HFF-Myc (cell line): ENCODE results near the gene PTPRM.

Experiments
- DNase-seq: peaks from one replicate; pipeline ENCODE4 v3.0.0-alpha.2; 2011; ENCODE audit warnings: low read depth; ENCODE audit errors: extremely low read depth
- H3K4me3 ChIP-seq: replicated peaks from 2 replicates; pipeline ENCODE4 v1.5.1; 2011; ENCODE audit warnings: low read depth, mild to moderate bottlenecking, control low read depth, low read length
- TF ChIP-seq, protein P1 (sequence below): IDR thresholded peaks from 2 replicates; pipeline ENCODE4 v1.5.1; 2012; ENCODE audit warnings: mild to moderate bottlenecking, low read depth, low read length, control low read depth; ENCODE audit errors: missing control alignments

The PTPRM gene

DNA sequence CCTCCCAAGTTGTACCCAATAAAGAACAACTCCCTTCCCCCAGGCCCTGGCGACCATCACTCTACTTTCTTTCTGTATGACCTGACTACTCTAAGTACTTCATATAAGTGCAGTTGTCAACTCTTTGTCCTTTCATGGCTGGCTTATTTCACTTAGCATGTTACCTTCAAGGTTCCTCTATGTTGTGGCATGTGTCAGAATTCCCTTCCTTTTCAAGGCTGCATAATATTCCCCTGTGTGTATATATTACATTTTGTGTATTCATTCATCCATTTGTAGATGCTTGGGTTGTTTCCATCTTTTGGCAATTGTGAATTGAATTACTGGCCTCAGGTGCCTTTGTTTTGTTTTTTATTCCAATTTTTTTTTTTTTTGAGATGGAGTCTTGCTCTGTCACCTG lies 860.2 kb downstream of the PTPRM start:
- DNase-seq = no peak
- TF ChIP-seq, protein P1, sequence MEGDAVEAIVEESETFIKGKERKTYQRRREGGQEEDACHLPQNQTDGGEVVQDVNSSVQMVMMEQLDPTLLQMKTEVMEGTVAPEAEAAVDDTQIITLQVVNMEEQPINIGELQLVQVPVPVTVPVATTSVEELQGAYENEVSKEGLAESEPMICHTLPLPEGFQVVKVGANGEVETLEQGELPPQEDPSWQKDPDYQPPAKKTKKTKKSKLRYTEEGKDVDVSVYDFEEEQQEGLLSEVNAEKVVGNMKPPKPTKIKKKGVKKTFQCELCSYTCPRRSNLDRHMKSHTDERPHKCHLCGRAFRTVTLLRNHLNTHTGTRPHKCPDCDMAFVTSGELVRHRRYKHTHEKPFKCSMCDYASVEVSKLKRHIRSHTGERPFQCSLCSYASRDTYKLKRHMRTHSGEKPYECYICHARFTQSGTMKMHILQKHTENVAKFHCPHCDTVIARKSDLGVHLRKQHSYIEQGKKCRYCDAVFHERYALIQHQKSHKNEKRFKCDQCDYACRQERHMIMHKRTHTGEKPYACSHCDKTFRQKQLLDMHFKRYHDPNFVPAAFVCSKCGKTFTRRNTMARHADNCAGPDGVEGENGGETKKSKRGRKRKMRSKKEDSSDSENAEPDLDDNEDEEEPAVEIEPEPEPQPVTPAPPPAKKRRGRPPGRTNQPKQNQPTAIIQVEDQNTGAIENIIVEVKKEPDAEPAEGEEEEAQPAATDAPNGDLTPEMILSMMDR = no peak

DNA sequence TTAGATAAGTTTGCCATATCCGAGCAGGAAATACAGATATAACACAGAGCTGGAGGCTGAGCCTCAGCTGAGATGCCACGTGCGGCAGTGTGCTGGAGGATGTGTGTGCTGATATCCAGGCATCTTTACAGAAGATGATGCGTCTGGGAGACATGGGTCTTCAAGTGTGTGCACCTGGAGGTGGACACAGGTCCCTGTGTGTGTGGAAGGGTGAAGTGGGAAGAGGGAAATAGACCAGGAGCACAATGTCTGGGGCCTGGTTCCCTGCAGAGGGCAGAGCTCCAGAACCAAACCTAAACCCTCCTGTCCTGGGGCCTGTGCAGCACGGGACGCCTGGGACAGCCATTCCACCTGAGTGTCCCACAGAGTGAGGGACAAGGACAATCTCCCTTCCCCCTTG lies 861.8 kb downstream of the PTPRM start:
- TF ChIP-seq, protein P1 = no peak
- DNase-seq = no peak
- H3K4me3 ChIP-seq = no peak overlapping the region

More for the DNA sequence above, 860.2 kb downstream of the PTPRM start:
- H3K4me3 ChIP-seq = no peak overlapping the region

DNA sequence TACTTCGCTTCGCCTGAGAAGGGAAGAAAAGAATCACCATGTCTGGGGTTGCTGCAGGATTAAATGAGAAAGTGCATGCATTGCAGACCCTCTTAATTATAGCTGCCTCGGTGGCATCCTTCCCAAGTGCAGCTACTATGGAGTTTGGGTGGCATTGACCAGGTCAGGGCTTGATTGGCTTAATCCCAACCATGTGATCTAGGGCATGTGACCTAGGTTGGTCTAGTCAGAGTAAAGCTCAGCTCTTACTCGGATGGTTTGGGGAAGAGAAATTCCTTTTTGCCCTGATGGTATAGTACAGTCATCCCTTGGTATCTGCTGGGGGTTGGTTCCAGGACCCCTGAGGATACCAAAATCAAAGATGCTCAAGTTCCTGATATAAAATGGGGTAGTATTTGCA lies 863.9 kb downstream of the PTPRM start:
- TF ChIP-seq, protein P1 = no peak
- DNase-seq = no peak
- no peak overlapping the region for H3K4me3 ChIP-seq

DNA sequence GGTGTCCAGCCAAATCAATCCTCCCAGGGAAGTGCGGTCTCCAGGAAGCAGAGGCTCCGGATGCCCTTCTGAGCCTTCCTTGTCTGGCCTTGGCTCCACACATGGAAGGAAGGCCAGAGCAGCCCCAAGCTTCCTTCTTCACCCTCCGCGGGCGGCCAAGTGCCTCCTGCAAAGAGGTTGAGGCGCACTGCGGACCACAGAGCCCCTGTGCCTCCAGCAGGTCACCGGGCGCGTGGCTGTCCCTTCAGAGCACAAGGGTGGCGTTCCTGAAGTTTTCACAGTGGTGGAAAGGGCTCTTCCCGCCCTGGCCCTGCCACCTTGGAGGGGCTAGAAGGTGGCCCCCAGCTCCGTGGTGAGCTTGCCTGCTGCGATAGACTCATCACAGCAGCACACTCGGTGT lies 866.2 kb downstream of the PTPRM start:
- no peak overlapping the region for H3K4me3 ChIP-seq
- TF ChIP-seq, protein P1 = no peak
- DNase-seq = no peak

DNA sequence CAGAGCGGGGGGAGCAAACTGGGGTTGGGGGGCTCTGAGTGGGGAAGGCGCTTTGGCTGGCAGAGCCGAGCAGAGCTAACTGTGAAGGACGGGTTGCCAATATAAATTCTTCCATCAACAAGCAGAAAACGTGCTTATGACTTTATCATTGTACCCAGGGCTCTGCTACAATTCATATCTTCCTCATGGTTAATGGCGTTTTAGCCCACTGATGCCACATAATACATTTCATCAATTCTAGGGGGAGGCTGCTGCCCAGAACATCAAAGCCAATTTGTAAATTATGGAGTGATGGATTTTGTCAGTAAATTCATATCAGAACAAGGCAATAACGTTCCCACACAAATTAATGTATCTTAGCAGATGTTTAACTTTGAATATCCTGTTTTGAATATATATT lies 866.7 kb downstream of the PTPRM start:
- TF ChIP-seq, protein P1 = no peak
- H3K4me3 ChIP-seq = no peak overlapping the region
- no peak for DNase-seq

DNA sequence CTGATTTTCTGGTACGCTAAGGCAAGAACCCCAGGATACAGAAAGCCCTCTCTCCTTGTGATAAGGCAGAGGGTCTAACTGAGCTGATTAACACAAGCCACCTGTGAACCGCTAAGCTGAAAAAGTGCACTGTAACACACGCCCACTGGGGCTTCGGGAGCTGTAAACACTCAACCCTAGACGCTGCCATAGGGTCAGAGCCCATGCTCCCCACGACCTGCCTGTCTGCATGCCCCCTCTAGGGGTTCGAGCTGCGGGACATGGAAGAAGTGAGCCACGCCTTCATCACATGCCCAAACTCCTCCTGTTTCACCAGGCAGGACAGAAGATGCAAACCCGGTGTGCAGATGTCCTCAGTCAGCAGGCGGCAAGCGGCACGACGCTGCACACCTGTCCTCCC lies 868.3 kb downstream of the PTPRM start:
- DNase-seq = no peak
- TF ChIP-seq, protein P1 = no peak

DNA sequence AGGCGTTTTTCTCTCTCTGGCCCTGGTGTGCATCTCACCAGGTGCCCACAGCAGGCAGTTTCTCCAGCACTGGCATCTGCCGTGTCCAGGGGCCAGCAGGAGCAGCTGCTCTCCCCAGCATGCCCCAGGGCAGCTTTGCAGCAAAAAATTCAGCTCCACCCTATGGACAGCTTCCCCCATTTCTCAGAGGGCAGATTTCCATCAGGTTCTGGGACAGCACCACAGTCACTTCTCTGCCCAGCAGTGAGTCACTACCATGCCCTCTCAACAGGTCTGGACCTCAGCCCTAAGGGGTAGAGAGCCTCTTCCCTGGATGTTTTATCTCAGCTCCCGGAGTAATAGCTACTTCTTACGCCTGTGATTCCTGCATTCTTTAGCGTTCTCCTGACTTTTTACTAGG lies 871.9 kb downstream of the PTPRM start:
- TF ChIP-seq, protein P1 = no peak
- no peak overlapping the region for H3K4me3 ChIP-seq
- DNase-seq = no peak

More for the DNA sequence above, 868.3 kb downstream of the PTPRM start:
- no peak overlapping the region for H3K4me3 ChIP-seq
